IMR-90 (cell line): ENCODE results near the gene PRRG1. TPM values are rescaled to one million over a fixed set of nuclear protein-coding genes. Genes with fewer than 3 reads are reported as not detected.
A peak's percentile ranks its signal among the peaks of the same experiment; 100 is the strongest.

Experiments
- ATAC-seq: fragments of 200-7000 bp; cut with Tn5 transposase; 2 replicates; pipeline ENCODE4 v1.9.1; 2020; ENCODE audit warnings: low read depth, mild to moderate bottlenecking, moderate library complexity
- BruUV-seq: library from RNA; stranded (reverse); fragments of 400-500 nt; replicated peaks from 2 replicates; lab custom pipeline; 2021; lab: Mats Ljungman, UMichigan
- CTCF ChIA-PET: fragments of 300-600 bp; formaldehyde crosslinking; extraction: SDS; loops from one replicate; lab custom pipeline; 2021; ENCODE audit warnings: antibody characterized with exemption; lab: Yijun Ruan, JAX
- POLR2A ChIA-PET: fragments of 300-600 bp; sonication (Branson Sonifier 250); formaldehyde crosslinking; loops from one replicate; lab custom pipeline; 2022; ENCODE audit warnings: antibody characterized with exemption; ENCODE audit not compliant: unreplicated experiment; lab: Charles Lee
- DNase-seq: peaks from one replicate; pipeline ENCODE4 v3.0.0; 2013
- H2AFZ ChIP-seq: replicated peaks from 2 replicates; pipeline ENCODE3; 2013; ENCODE audit warnings: low read length, mild to moderate bottlenecking; ENCODE audit not compliant: poor library complexity
- H2AK5ac ChIP-seq: 2 replicates; pipeline ENCODE4 v1.6.1; 2013; ENCODE audit warnings: low read depth, low read length, inconsistent platforms
- H2AK9ac ChIP-seq: replicated peaks from 2 replicates; pipeline ENCODE3; 2013; ENCODE audit warnings: mild to moderate bottlenecking, low read depth, low read length, moderate library complexity; ENCODE audit not compliant: poor library complexity
- H2BK120ac ChIP-seq: 2 replicates; pipeline ENCODE4 v1.6.1; 2013; ENCODE audit warnings: low read depth, low read length, inconsistent platforms
- H2BK15ac ChIP-seq: 3 replicates; pipeline ENCODE4 v1.6.1; 2013; ENCODE audit warnings: low read depth, low read length, inconsistent platforms
- H2BK20ac ChIP-seq: 2 replicates; pipeline ENCODE4 v1.6.1; 2013; ENCODE audit warnings: low read depth, mild to moderate bottlenecking, inconsistent platforms, low read length, moderate library complexity
- H2BK5ac ChIP-seq: 2 replicates; pipeline ENCODE4 v1.6.1; 2013; ENCODE audit warnings: mild to moderate bottlenecking, low read depth, low read length, inconsistent platforms; ENCODE audit not compliant: poor library complexity, severe bottlenecking
- H3K14ac ChIP-seq: replicated peaks from 2 replicates; pipeline ENCODE4 v1.6.1; 2013; ENCODE audit warnings: low read depth, low read length, inconsistent platforms
- H3K18ac ChIP-seq: 2 replicates; pipeline ENCODE4 v1.6.1; 2013; ENCODE audit warnings: low read depth, low read length, control low read depth
- H3K23ac ChIP-seq: 2 replicates; pipeline ENCODE4 v1.6.1; 2013; ENCODE audit warnings: low read depth, low read length, inconsistent platforms
- H3K27ac ChIP-seq: 2 replicates; pipeline ENCODE4 v1.5.1; 2013; ENCODE audit warnings: mild to moderate bottlenecking, control low read depth, low read length; ENCODE audit not compliant: insufficient read depth
- H3K27me3 ChIP-seq: 2 replicates; pipeline ENCODE4 v1.6.1; 2013; ENCODE audit warnings: low read length; ENCODE audit not compliant: control insufficient read depth, insufficient read depth
- H3K36me3 ChIP-seq: 2 replicates; pipeline ENCODE4 v1.6.1; 2013; ENCODE audit warnings: low read length, mixed read lengths; ENCODE audit not compliant: control insufficient read depth, insufficient read depth
- H3K4ac ChIP-seq: 2 replicates; pipeline ENCODE4 v1.6.1; 2013; ENCODE audit warnings: low read depth, low read length, inconsistent platforms
- H3K4me1 ChIP-seq: 2 replicates; pipeline ENCODE4 v1.6.1; 2013; ENCODE audit warnings: low read length, mixed read lengths; ENCODE audit not compliant: control insufficient read depth, insufficient read depth
- H3K4me2 ChIP-seq: 2 replicates; pipeline ENCODE4 v1.6.1; 2013; ENCODE audit warnings: low read depth, mild to moderate bottlenecking, control low read depth, low read length, moderate library complexity
- H3K4me3 ChIP-seq: 2 replicates; pipeline ENCODE4 v1.5.1; 2013; ENCODE audit warnings: low read depth, mild to moderate bottlenecking, control low read depth, low read length, moderate library complexity; ENCODE audit not compliant: insufficient read depth
- H3K56ac ChIP-seq: 2 replicates; pipeline ENCODE4 v1.6.1; 2013; ENCODE audit warnings: low read length, inconsistent platforms; ENCODE audit not compliant: insufficient read depth; ENCODE audit errors: extremely low read depth
- H3K79me1 ChIP-seq, 2 experiments: 2 replicates each; pipeline ENCODE4 v1.6.1; 2013; ENCODE audit warnings: low read length in 2 of 2, inconsistent platforms in 1 of 2, low read depth in 1 of 2
- H3K9ac ChIP-seq: 2 replicates; pipeline ENCODE4 v1.6.1; 2013; ENCODE audit warnings: low read depth, low read length, control low read depth
- H3K9me1 ChIP-seq: 2 replicates; pipeline ENCODE4 v1.6.1; 2013; ENCODE audit warnings: low read length, inconsistent platforms; ENCODE audit not compliant: insufficient read depth
- H3K9me3 ChIP-seq: 2 replicates; pipeline ENCODE4 v1.6.1; 2013; ENCODE audit warnings: low read length; ENCODE audit not compliant: control insufficient read depth, insufficient read depth
- H4K20me1 ChIP-seq: 2 replicates; pipeline ENCODE4 v1.6.1; 2013; ENCODE audit warnings: low read length, inconsistent platforms; ENCODE audit not compliant: insufficient read depth
- H4K5ac ChIP-seq: 2 replicates; pipeline ENCODE4 v1.6.1; 2013; ENCODE audit warnings: mild to moderate bottlenecking, low read depth, low read length, control low read depth
- H4K8ac ChIP-seq, 2 experiments: 2 replicates each; pipeline ENCODE4 v1.6.1; 2013; ENCODE audit warnings: low read depth in 2 of 2, low read length in 2 of 2, control low read depth in 1 of 2, inconsistent platforms in 1 of 2
- H4K91ac ChIP-seq: 2 replicates; pipeline ENCODE4 v1.6.1; 2013; ENCODE audit warnings: low read depth, low read length, inconsistent platforms; ENCODE audit not compliant: insufficient read depth
- RAD21 ChIP-seq: IDR thresholded peaks from 2 replicates; pipeline ENCODE4 v1.6.1; 2012; ENCODE audit warnings: low read length, improper control_type of control experiment
- WGBS, 2 experiments: methylation state at CpG; one replicate each; pipeline versions ENCODE4 v1.1.5 to v1.1.7; 2013; ENCODE audit warnings: missing lambda C conversion rate in 2 of 2; ENCODE audit not compliant: insufficient read length in 1 of 2; ENCODE audit errors: extremely low coverage in 2 of 2; 5-methylcytosine and 5-hydroxymethylcytosine counted together
- dilution Hi-C: fragments of 300-500 bp; cut with HindIII; formaldehyde crosslinking; loops from one replicate; pipeline ENCODE4 v1.14.3; 2018; ENCODE audit warnings: low sequenced_read_pairs; ENCODE audit not compliant: unreplicated experiment
- in situ Hi-C: fragments of 300-500 bp; cut with MboI; formaldehyde crosslinking; loops from 3 replicates; pipeline ENCODE4 v1.14.3; 2019; ENCODE audit warnings: low sequenced_read_pairs, inconsistent platforms, mixed read lengths
- intact Hi-C: fragments of 100-400 bp; cut with micrococcal nuclease; formaldehyde crosslinking; loops from 2 replicates; pipeline ENCODE4 v1.10.0; 2022
- polyA plus RNA-seq, 3 experiments: library from polyadenylated mRNA; depleted of rRNA; stranded (reverse); fragments of >200 nt; gene quantifications; 2 replicates each; pipeline ENCODE4 v1.2.3, GENCODE V29; 2012; ENCODE audit warnings: low replicate concordance in 1 of 3
- total RNA-seq: library from RNA; depleted of rRNA; stranded (reverse); fragments of >200 nt; gene quantifications from 2 replicates; pipeline ENCODE4 v1.2.3, GENCODE V29; 2012
- TF ChIP-seq, protein P1 (sequence below): fragments of 150-350 bp; IDR thresholded peaks from 2 replicates; pipeline ENCODE4 v1.6.1; 2016; ENCODE audit warnings: low read depth, mild to moderate bottlenecking, low read length, moderate library complexity, borderline replicate concordance

Gene PRRG1
- total and polyA plus RNA-seq, 2 of the 4 experiments (the other 2 are of a cell fraction) = 9.0 to 11.1 TPM

DNA sequence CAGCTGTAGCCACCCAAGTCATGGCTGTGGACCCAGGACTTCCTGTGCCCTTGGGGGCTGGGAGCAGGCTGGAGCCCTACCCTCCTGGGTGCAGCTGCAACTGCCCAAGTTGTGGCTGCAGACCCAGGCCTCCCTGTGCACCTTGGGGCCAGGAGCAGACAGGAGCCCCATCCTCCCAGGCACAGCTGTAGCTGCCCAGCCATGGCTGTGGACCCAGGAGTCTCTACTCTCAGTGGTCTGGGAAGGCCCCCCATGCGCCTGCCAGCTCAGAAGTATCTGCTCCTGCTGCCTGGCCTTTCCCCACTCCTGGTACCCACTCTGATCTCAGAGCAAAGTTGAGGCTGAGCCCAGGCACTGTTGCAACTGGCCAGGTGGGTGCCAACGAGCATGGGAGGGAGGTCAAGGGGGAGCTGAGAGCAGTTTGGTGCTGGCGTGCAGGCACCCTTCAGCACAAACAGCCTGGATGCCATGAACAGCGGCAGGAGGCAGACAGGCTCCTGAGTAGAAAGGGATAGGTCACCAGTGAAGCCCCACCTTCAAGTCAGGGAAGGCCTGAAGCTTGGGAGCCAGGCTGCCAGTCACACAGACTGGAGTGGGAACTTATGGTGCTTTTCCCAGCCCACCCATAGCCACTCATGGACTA lies 21.5 kb downstream of the PRRG1 start:
- Histone ChIP-seq H4K5ac (no peak overlapping the region), H3K79me1 (peaks cover 0 to 16% of the 10 kb centered on the region in 2 experiments; a peak in 3 of 4 replicates), H4K8ac (no peak overlapping the region), H3K23ac (no peak overlapping the region), H2BK15ac (no peak overlapping the region), H2AK9ac (no peak overlapping the region), H3K14ac (no peak overlapping the region), H2BK5ac (no peak overlapping the region), H2AFZ (peak overlapping the region; percentile 32), H3K4ac (no peak overlapping the region), H3K9ac (no peak overlapping the region), H2BK20ac (no peak overlapping the region), H4K91ac (no peak overlapping the region), H3K4me1 (0 out of 2 replicates have a peak, but pooled peaks cover 2% of the 10 kb centered on the region), H3K4me3 (no peak overlapping the region), H3K4me2 (no peak overlapping the region), H3K27ac (no peak overlapping the region), H3K9me3 (no peaks in the 10 kb centered on the region), H3K56ac (no peak overlapping the region), H3K36me3 (0 out of 2 replicates have a peak, but pooled peaks cover 1% of the 10 kb centered on the region), H3K27me3 (no peaks in the 10 kb centered on the region), H2BK120ac (no peak overlapping the region), H4K20me1 (peaks cover 31% of the 10 kb centered on the region), H3K18ac (no peak overlapping the region), H3K9me1 (peaks cover 5% of the 10 kb centered on the region; the same call in 1 of the 2 replicates), H2AK5ac (no peak overlapping the region)
- ATAC-seq (no peak), DNase-seq (no peak)
- dilution Hi-C loops = no loop called here
- POLR2A ChIA-PET = no interaction called here
- TF ChIP-seq RAD21 = no peak
- TF ChIP-seq, protein P1, sequence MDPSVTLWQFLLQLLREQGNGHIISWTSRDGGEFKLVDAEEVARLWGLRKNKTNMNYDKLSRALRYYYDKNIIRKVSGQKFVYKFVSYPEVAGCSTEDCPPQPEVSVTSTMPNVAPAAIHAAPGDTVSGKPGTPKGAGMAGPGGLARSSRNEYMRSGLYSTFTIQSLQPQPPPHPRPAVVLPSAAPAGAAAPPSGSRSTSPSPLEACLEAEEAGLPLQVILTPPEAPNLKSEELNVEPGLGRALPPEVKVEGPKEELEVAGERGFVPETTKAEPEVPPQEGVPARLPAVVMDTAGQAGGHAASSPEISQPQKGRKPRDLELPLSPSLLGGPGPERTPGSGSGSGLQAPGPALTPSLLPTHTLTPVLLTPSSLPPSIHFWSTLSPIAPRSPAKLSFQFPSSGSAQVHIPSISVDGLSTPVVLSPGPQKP = no peak
- CTCF ChIA-PET = no interaction called here
- in situ Hi-C loops = no loop called here
- no CpG with 5 or more reads among the region's 4 CpGs for WGBS, 2 experiments
- BruUV-seq = no TSS peak
- intact Hi-C loops = no loop called here
